CD4-positive, alpha-beta T cell treated with Interleukin-21 for 1 hour (primary cell): Measurements from ENCODE around the gene AATK.

ENCODE experiments used
- DNase-seq: peaks from one replicate; pipeline ENCODE4 v3.0.0-alpha.2; 2020

The AATK gene

GRCh38 chr17:81166033-81166492 lies at the start of gene AATK:
TSS of gene AATK (minus strand) at chr17:81166221. CDS start at chr17:81165992, 229 bp downstream.
- no peak for DNase-seq

GRCh38 chr17:81213978-81214377 lies 48.0 kb upstream of the AATK start:
- DNase-seq: no peak

- DNase-seq: no peak
Measured at GRCh38 chr17:81212365-81212764, 46.3 kb upstream of the AATK start.

- no peak for DNase-seq
Measured at GRCh38 chr17:81210868-81211267, 44.8 kb upstream of the AATK start.

GRCh38 chr17:81210466-81210865 lies 44.4 kb upstream of the AATK start:
- no peak for DNase-seq

- no peak for DNase-seq
Measured at GRCh38 chr17:81209141-81209540, 43.1 kb upstream of the AATK start.

GRCh38 chr17:81208651-81209050 lies 42.6 kb upstream of the AATK start:
- DNase-seq: no peak

- DNase-seq: no peak
Measured at GRCh38 chr17:81207610-81208581, 41.9 kb upstream of the AATK start.

GRCh38 chr17:81206657-81207056 lies 40.6 kb upstream of the AATK start:
- no peak for DNase-seq

GRCh38 chr17:81206166-81206565 lies 40.1 kb upstream of the AATK start:
- no peak for DNase-seq

- DNase-seq: no peak
Measured at GRCh38 chr17:81204578-81204977, 38.6 kb upstream of the AATK start.

- DNase-seq: no peak
Measured at GRCh38 chr17:81203136-81203535, 37.1 kb upstream of the AATK start.

GRCh38 chr17:81202318-81202717 lies 36.3 kb upstream of the AATK start:
- no peak for DNase-seq

- DNase-seq: peak; percentile 24
Measured at GRCh38 chr17:81200695-81201580, 34.9 kb upstream of the AATK start.

- DNase-seq: no peak
Measured at GRCh38 chr17:81200201-81200600, 34.2 kb upstream of the AATK start.

GRCh38 chr17:81199482-81199830 lies 33.4 kb upstream of the AATK start:
- no peak for DNase-seq

GRCh38 chr17:81198826-81199481 lies 32.9 kb upstream of the AATK start:
- no peak for DNase-seq

GRCh38 chr17:81197831-81198490 lies 31.9 kb upstream of the AATK start:
- no peak for DNase-seq

- DNase-seq: no peak
Measured at GRCh38 chr17:81197409-81197795, 31.4 kb upstream of the AATK start.

GRCh38 chr17:81196505-81197408 lies 30.7 kb upstream of the AATK start:
- DNase-seq: no peak

GRCh38 chr17:81195941-81196495 lies 30.0 kb upstream of the AATK start:
- DNase-seq: no peak
